MG63 (cell line): Measurements from ENCODE around the gene DEFB121. TPM values are rescaled to one million over a fixed set of nuclear protein-coding genes. Genes with fewer than 3 reads are reported as not detected.
A peak's percentile ranks its signal among the peaks of the same experiment; 100 is the strongest.
"Not testable (repeated sequence)": the region's sequence is repeated elsewhere in the genome, so short reads cannot be mapped to it uniquely, and the experiment has no call there.

ENCODE experiments used
- DNase-seq: peaks from one replicate; pipeline ENCODE4 v3.0.0-alpha.2; 2020
- H3K27me3 ChIP-seq: fragments of 250-450 bp; sonication (Bioruptor Pico); 2 replicates; pipeline ENCODE4 v1.5.1; 2020; ENCODE audit warnings: mild to moderate bottlenecking, moderate library complexity
- H3K36me3 ChIP-seq: fragments of 250-450 bp; sonication (Bioruptor Pico); 2 replicates; pipeline ENCODE4 v1.5.1; 2020; ENCODE audit warnings: mild to moderate bottlenecking, moderate library complexity
- H3K4me3 ChIP-seq: fragments of 250-450 bp; sonication (Bioruptor Pico); 2 replicates; pipeline ENCODE4 v1.5.1; 2020; ENCODE audit warnings: mild to moderate bottlenecking, moderate library complexity
- H3K9me3 ChIP-seq: fragments of 250-450 bp; sonication (Bioruptor Pico); 2 replicates; pipeline ENCODE4 v1.5.1; 2020; ENCODE audit warnings: mild to moderate bottlenecking, moderate library complexity
- total RNA-seq: library from RNA; depleted of rRNA; stranded (reverse); fragments of >200 nt; shearing (Covaris generic); gene quantifications from 2 replicates; pipeline ENCODE4 v1.2.3, GENCODE V29; 2014; ENCODE audit warnings: low replicate concordance; rRNA removed

DEFB121 gene
- total RNA-seq, 1 experiment from 2014 or later = not detected

- Histone ChIP-seq H3K9me3 (no peaks in the 10 kb centered on the region), H3K4me3 (no peak overlapping the region), H3K36me3 (no peaks in the 10 kb centered on the region), H3K27me3 (no peaks in the 10 kb centered on the region; the same call in 1 of the 2 replicates)
- no peak for DNase-seq
Measured at GRCh38 chr20:31392836-31393235, 13.2 kb downstream of the DEFB121 start.

- H3K27me3 ChIP-seq = no peaks in the 10 kb centered on the region; the same call in 1 of the 2 replicates
- no peak within 1 kb of the TSS for H3K4me3 ChIP-seq
- DNase-seq = no peak
- no peaks in the 10 kb centered on the region for H3K9me3 ChIP-seq
- H3K36me3 ChIP-seq = no peaks in the 10 kb centered on the region
Measured at GRCh38 chr20:31390490-31390889, 15.5 kb downstream of the DEFB121 start, which contains the start of gene DEFB119. TSS of gene DEFB119 (minus strand) at chr20:31390590. CDS start at chr20:31390483, 107 bp downstream.

- no peaks in the 10 kb centered on the region for H3K9me3 ChIP-seq
- no peaks in the 10 kb centered on the region; the same call in 1 of the 2 replicates for H3K27me3 ChIP-seq
- H3K4me3 ChIP-seq = no peak overlapping the region
- no peaks in the 10 kb centered on the region for H3K36me3 ChIP-seq
- DNase-seq = no peak
Measured at GRCh38 chr20:31374346-31374745, 31.7 kb downstream of the DEFB121 start.

- H3K27me3 ChIP-seq = no peaks in the 10 kb centered on the region; the same call in 1 of the 2 replicates
- H3K36me3 ChIP-seq = no peaks in the 10 kb centered on the region
- H3K9me3 ChIP-seq = no peaks in the 10 kb centered on the region
Measured at GRCh38 chr20:31368301-31368700, 37.7 kb downstream of the DEFB121 start, which contains the start of gene DEFB118. TSS of gene DEFB118 (plus strand) at chr20:31368601. CDS start at chr20:31368651, 50 bp downstream.

GRCh38 chr20:31364272-31364671 lies 41.7 kb downstream of the DEFB121 start:
- not testable (repeated sequence) for H3K9me3 ChIP-seq, H3K36me3 ChIP-seq, H3K27me3 ChIP-seq, H3K4me3 ChIP-seq, DNase-seq

More at GRCh38 chr20:31368301-31368700, 37.7 kb downstream of the DEFB121 start, which contains the start of gene DEFB118:
- no peak for DNase-seq
- H3K4me3 ChIP-seq = no peak within 1 kb of the TSS

GRCh38 chr20:31363295-31363694 lies 42.7 kb downstream of the DEFB121 start:
- Histone ChIP-seq H3K4me3 (no peak overlapping the region), H3K9me3 (no peaks in the 10 kb centered on the region), H3K27me3 (peaks cover 8% of the 10 kb centered on the region; the same call in 1 of the 2 replicates), H3K36me3 (no peaks in the 10 kb centered on the region)
- DNase-seq = no peak

GRCh38 chr20:31355981-31356380 lies 50.0 kb downstream of the DEFB121 start:
- no peaks in the 10 kb centered on the region for H3K36me3 ChIP-seq
- DNase-seq = peak; percentile 5
- no peak overlapping the region for H3K4me3 ChIP-seq
- H3K27me3 ChIP-seq = peaks cover 7% of the 10 kb centered on the region; the same call in 1 of the 2 replicates
- H3K9me3 ChIP-seq = no peaks in the 10 kb centered on the region

Other genes starting within 250 kb of the DEFB121 start
- not detected in 2 replicates for gene DEFB115, start 148.6 kb downstream of the DEFB121 start, total RNA-seq
- gene DEFB116, start 97.6 kb downstream of the DEFB121 start, total RNA-seq = not detected in 2 replicates
- gene DEFB118, start 37.6 kb downstream of the DEFB121 start, total RNA-seq = not detected in 2 replicates
- not detected in 2 replicates for gene DEFB119, start 15.6 kb downstream of the DEFB121 start, total RNA-seq
- not detected in 2 replicates for gene DEFB123, start 34.4 kb upstream of the DEFB121 start, total RNA-seq
- gene DEFB124, start 68.9 kb upstream of the DEFB121 start, total RNA-seq = not detected in 2 replicates
- gene REM1, start 69.1 kb upstream of the DEFB121 start, total RNA-seq = not detected in 2 replicates
- gene HM13, start 108.2 kb upstream of the DEFB121 start, total RNA-seq = 115 and 155 TPM in 2 replicates
- gene ID1, start 199.1 kb upstream of the DEFB121 start, total RNA-seq = 363 and 396 TPM in 2 replicates
- gene COX4I2, start 231.7 kb upstream of the DEFB121 start, total RNA-seq = not detected in 2 replicates